GM12873 (cell line): Measurements from ENCODE around the gene REXO1.

Source experiments
- CTCF ChIP-seq: IDR thresholded peaks from 2 replicates; pipeline ENCODE4 v1.5.1; 2012; ENCODE audit warnings: low read depth, mild to moderate bottlenecking, moderate library complexity, low read length, control low read depth; ENCODE audit not compliant: insufficient read depth; ENCODE audit errors: missing control alignments

Gene REXO1

GRCh38 chr19:1814391-1814790 lies 33.9 kb downstream of the REXO1 start:
- TF ChIP-seq CTCF = no peak

- TF ChIP-seq CTCF = no peak
Observed at GRCh38 chr19:1813192-1814182, 34.8 kb downstream of the REXO1 start.

GRCh38 chr19:1812426-1813191 lies 35.7 kb downstream of the REXO1 start:
- TF ChIP-seq CTCF = peak; percentile 80

GRCh38 chr19:1811942-1812425 lies 36.3 kb downstream of the REXO1 start, which contains the start of gene ATP8B3:
TSS of gene ATP8B3 (minus strand) at chr19:1812276. CDS start at chr19:1811736, 540 bp downstream.
- peak; percentile 42 for TF ChIP-seq CTCF

GRCh38 chr19:1811472-1811894 lies 36.8 kb downstream of the REXO1 start:
- no peak for TF ChIP-seq CTCF

- no peak for TF ChIP-seq CTCF
Observed at GRCh38 chr19:1810439-1811160, 37.7 kb downstream of the REXO1 start.
